Stomach (tissue), 4 donors: ENCODE data around the gene LRCH1.

Source experiments
- EP300 ChIP-seq: sonication (generic); formaldehyde crosslinking; IDR thresholded peaks from one replicate; pipeline ENCODE4 v1.6.1; 2017; ENCODE audit warnings: antibody characterized with exemption
- POLR2A ChIP-seq, 4 donors: fragments of 450-650 bp; IDR thresholded peaks; one replicate each; pipeline ENCODE4 v1.6.1; 2016; ENCODE audit warnings: antibody characterized with exemption in 4 of 4, control low read depth in 2 of 4, mild to moderate bottlenecking in 1 of 4, moderate library complexity in 1 of 4
- POLR2AphosphoS5 ChIP-seq, 3 donors: sonication (generic); formaldehyde crosslinking; IDR thresholded peaks; one replicate each; pipeline ENCODE4 v1.6.1; 2016; ENCODE audit warnings: antibody characterized with exemption in 3 of 3
- TF ChIP-seq, protein P1 (sequence below), 7 experiments: fragments of 450-650 bp in 4 of 7; fragments of 200-600 bp in 3 of 7; sonication (generic) in 3 of 7; IDR thresholded peaks; one replicate each; pipeline ENCODE4 v1.5.1; 2016 to 2019; ENCODE audit warnings: antibody characterized with exemption in 7 of 7, control low read depth in 2 of 7, mild to moderate bottlenecking in 1 of 7

DNA sequence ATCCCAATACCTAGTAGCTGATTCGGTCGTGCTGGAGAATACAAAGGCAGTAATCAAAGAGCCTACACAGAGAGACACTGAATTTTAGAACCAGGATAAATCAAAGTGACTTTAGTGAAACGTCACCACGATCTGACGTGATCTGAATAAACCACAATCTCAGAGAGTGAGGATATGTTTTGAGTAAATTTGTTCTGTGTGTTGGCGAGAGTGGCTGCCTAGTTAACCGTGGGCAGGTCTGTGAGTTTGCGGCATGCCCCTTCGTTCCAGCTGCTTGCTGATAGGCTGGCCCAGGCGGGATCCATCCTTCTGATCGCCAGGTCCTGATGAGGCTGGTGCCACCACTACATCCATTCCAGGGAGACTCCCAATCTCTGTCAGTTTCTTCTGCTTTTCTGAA is 40.4 kb downstream of the LRCH1 start:
- TF ChIP-seq, protein P1, sequence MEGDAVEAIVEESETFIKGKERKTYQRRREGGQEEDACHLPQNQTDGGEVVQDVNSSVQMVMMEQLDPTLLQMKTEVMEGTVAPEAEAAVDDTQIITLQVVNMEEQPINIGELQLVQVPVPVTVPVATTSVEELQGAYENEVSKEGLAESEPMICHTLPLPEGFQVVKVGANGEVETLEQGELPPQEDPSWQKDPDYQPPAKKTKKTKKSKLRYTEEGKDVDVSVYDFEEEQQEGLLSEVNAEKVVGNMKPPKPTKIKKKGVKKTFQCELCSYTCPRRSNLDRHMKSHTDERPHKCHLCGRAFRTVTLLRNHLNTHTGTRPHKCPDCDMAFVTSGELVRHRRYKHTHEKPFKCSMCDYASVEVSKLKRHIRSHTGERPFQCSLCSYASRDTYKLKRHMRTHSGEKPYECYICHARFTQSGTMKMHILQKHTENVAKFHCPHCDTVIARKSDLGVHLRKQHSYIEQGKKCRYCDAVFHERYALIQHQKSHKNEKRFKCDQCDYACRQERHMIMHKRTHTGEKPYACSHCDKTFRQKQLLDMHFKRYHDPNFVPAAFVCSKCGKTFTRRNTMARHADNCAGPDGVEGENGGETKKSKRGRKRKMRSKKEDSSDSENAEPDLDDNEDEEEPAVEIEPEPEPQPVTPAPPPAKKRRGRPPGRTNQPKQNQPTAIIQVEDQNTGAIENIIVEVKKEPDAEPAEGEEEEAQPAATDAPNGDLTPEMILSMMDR (IDR thresholded peaks at IDR 0.05), result no peak
- TF ChIP-seq POLR2A (IDR thresholded peaks at IDR 0.05) (no peak), EP300 (no peak), POLR2AphosphoS5 (IDR thresholded peaks at IDR 0.05) (no peak)
